ENCODE results near the gene MACROD2. TPM values are rescaled to one million over a fixed set of nuclear protein-coding genes. Genes with fewer than 3 reads are reported as not detected.

The MACROD2 gene
- total and polyA plus RNA-seq, 2 experiments from 2014 or later = 2.8 to 4.3 TPM

- no peaks in the 10 kb centered on the region for H3K4me1 ChIP-seq (ENCODE audit: insufficient read depth)
- no peaks in the 10 kb centered on the region for H3K79me2 ChIP-seq (replicated peaks; ENCODE audit: insufficient read depth)
- no peaks in the 10 kb centered on the region for H3F3A ChIP-seq (replicated peaks; ENCODE audit: low read depth)
- no peak for DNase-seq (ENCODE audit: low spot score)
- H3K27ac ChIP-seq (ENCODE audit: low read depth) = no peak overlapping the region
- no peak for ATAC-seq
- Mint-ChIP-seq H3K36me3 (ENCODE audit: low read depth) (no peaks in the 10 kb centered on the region), H3K4me3 (no peak overlapping the region), H3K27ac (no peak overlapping the region), H3K9me3 (no peaks in the 10 kb centered on the region), H3K27me3 (ENCODE audit: insufficient read depth, low read depth, poor library complexity) (peaks cover 2% of the 10 kb centered on the region), H3K4me1 (no peaks in the 10 kb centered on the region)
- no peak overlapping the region for H2AFZ ChIP-seq
- no peaks in the 10 kb centered on the region for H3K36me3 ChIP-seq (ENCODE audit: insufficient read depth)
- H3K27me3 ChIP-seq (ENCODE audit: insufficient read depth) = no peaks in the 10 kb centered on the region
- no peaks in the 10 kb centered on the region for H4K20me1 ChIP-seq (replicated peaks; ENCODE audit: insufficient read depth)
- no peak overlapping the region for H3K4me2 ChIP-seq
- no peak for TF ChIP-seq ZNF331 (CRISPR knock-in tag; IDR thresholded peaks at IDR 0.05; ENCODE audit: low read depth)
- TF ChIP-seq STAT1 (IDR thresholded peaks at IDR 0.05; ENCODE audit: unreplicated experiment) = no peak
- TF ChIP-seq NANOG (IDR thresholded peaks at IDR 0.05; ENCODE audit: borderline replicate concordance) = no peak
- TF ChIP-seq POLR2AphosphoS5 (IDR thresholded peaks at IDR 0.05; ENCODE audit: low read depth) = no peak
- no peak for TF ChIP-seq JUNB (IDR thresholded peaks at IDR 0.05; ENCODE audit: unreplicated experiment)
- no peak for TF ChIP-seq ZNF114 (CRISPR knock-in tag; IDR thresholded peaks at IDR 0.05)
- TF ChIP-seq ZNF462 (CRISPR knock-in tag; IDR thresholded peaks at IDR 0.05) = no peak
- TF ChIP-seq EZH2phosphoT487 (IDR thresholded peaks at IDR 0.05; ENCODE audit: unreplicated experiment) = no peak
- TF ChIP-seq EZH2 (IDR thresholded peaks at IDR 0.05; ENCODE audit: low read depth, unreplicated experiment) = no peak
- no peak for TF ChIP-seq CREB1 (CRISPR knock-in tag; IDR thresholded peaks at IDR 0.05; ENCODE audit: low read depth)
- TF ChIP-seq CTCF (conservative IDR thresholded peaks at IDR 0.05; ENCODE audit: low read depth in 2 of 2) = no peak
- TF ChIP-seq REST (IDR thresholded peaks at IDR 0.05; ENCODE audit: unreplicated experiment) = no peak
- TF ChIP-seq ETS1 (IDR thresholded peaks at IDR 0.05) = no peak
- no peak overlapping the region for H3K4me3 ChIP-seq
- 0 out of 2 replicates have a peak, but pooled peaks cover 5% of the 10 kb centered on the region for H3K9me2 ChIP-seq (ENCODE audit: insufficient read depth)
Observed at GRCh38 chr20:15256676-15257568, 1261.6 kb downstream of the MACROD2 start.

Data from GM23338 (cell line).